MG63 (cell line): ENCODE results near the gene SLC16A9. TPM values are rescaled to one million over a fixed set of nuclear protein-coding genes. Genes with fewer than 3 reads are reported as not detected.
A peak's percentile ranks its signal among the peaks of the same experiment; 100 is the strongest.
"Not testable (repeated sequence)": the region's sequence is repeated elsewhere in the genome, so short reads cannot be mapped to it uniquely, and the experiment has no call there.

Source experiments
- DNase-seq: peaks from one replicate; pipeline ENCODE4 v3.0.0-alpha.2; 2020
- H3K27me3 ChIP-seq: fragments of 250-450 bp; sonication (Bioruptor Pico); 2 replicates; pipeline ENCODE4 v1.5.1; 2020; ENCODE audit warnings: mild to moderate bottlenecking, moderate library complexity
- H3K36me3 ChIP-seq: fragments of 250-450 bp; sonication (Bioruptor Pico); 2 replicates; pipeline ENCODE4 v1.5.1; 2020; ENCODE audit warnings: mild to moderate bottlenecking, moderate library complexity
- H3K4me3 ChIP-seq: fragments of 250-450 bp; sonication (Bioruptor Pico); 2 replicates; pipeline ENCODE4 v1.5.1; 2020; ENCODE audit warnings: mild to moderate bottlenecking, moderate library complexity
- H3K9me3 ChIP-seq: fragments of 250-450 bp; sonication (Bioruptor Pico); 2 replicates; pipeline ENCODE4 v1.5.1; 2020; ENCODE audit warnings: mild to moderate bottlenecking, moderate library complexity
- total RNA-seq: library from RNA; depleted of rRNA; stranded (reverse); fragments of >200 nt; shearing (Covaris generic); gene quantifications from 2 replicates; pipeline ENCODE4 v1.2.3, GENCODE V29; 2014; ENCODE audit warnings: low replicate concordance

Gene SLC16A9
- total RNA-seq, 1 experiment from 2014 or later = 1.4 TPM

GRCh38 chr10:59732849-59733248, 23.2 kb upstream of the SLC16A9 start:
- H3K36me3 ChIP-seq, H3K27me3 ChIP-seq, H3K9me3 ChIP-seq, H3K4me3 ChIP-seq, DNase-seq: not testable (repeated sequence)

- H3K27me3 ChIP-seq, H3K4me3 ChIP-seq, H3K36me3 ChIP-seq, DNase-seq, H3K9me3 ChIP-seq: not testable (repeated sequence)
These were observed 19.5 kb upstream of the SLC16A9 start for GRCh38 chr10:59729167-59729566.

- no peaks in the 10 kb centered on the region for H3K9me3 ChIP-seq
- no peak for DNase-seq
- H3K4me3 ChIP-seq = no peak overlapping the region
- no peaks in the 10 kb centered on the region for H3K27me3 ChIP-seq
- no peaks in the 10 kb centered on the region for H3K36me3 ChIP-seq
These were observed 14.7 kb upstream of the SLC16A9 start for GRCh38 chr10:59724098-59724938.

GRCh38 chr10:59720377-59720776, 10.7 kb upstream of the SLC16A9 start:
- Histone ChIP-seq H3K27me3 (no peaks in the 10 kb centered on the region; the same call in none of the 2 replicates), H3K4me3 (no peak overlapping the region), H3K36me3 (no peaks in the 10 kb centered on the region), H3K9me3 (no peaks in the 10 kb centered on the region)
- DNase-seq = no peak

GRCh38 chr10:59719374-59719773, 9.7 kb upstream of the SLC16A9 start:
- no peak for DNase-seq
- H3K4me3 ChIP-seq = no peak overlapping the region
- no peaks in the 10 kb centered on the region for H3K9me3 ChIP-seq
- H3K27me3 ChIP-seq = no peaks in the 10 kb centered on the region; the same call in none of the 2 replicates
- no peaks in the 10 kb centered on the region for H3K36me3 ChIP-seq

GRCh38 chr10:59718257-59718656, 8.6 kb upstream of the SLC16A9 start:
- Histone ChIP-seq H3K36me3 (no peaks in the 10 kb centered on the region), H3K27me3 (no peaks in the 10 kb centered on the region; the same call in none of the 2 replicates), H3K4me3 (no peak overlapping the region), H3K9me3 (no peaks in the 10 kb centered on the region)
- DNase-seq = no peak

GRCh38 chr10:59713196-59713821, 3.7 kb upstream of the SLC16A9 start:
- H3K36me3 ChIP-seq = no peaks in the 10 kb centered on the region

GRCh38 chr10:59711871-59712494, 2.3 kb upstream of the SLC16A9 start:
- Histone ChIP-seq H3K27me3 (peaks cover 3% of the 10 kb centered on the region), H3K4me3 (no peak overlapping the region), H3K9me3 (no peaks in the 10 kb centered on the region), H3K36me3 (no peaks in the 10 kb centered on the region)
- no peak for DNase-seq

More at GRCh38 chr10:59713196-59713821, 3.7 kb upstream of the SLC16A9 start:
- Histone ChIP-seq H3K27me3 (peaks cover 3% of the 10 kb centered on the region), H3K9me3 (no peaks in the 10 kb centered on the region), H3K4me3 (no peak overlapping the region)
- no peak for DNase-seq

GRCh38 chr10:59708816-59709394, 745 bp downstream of the SLC16A9 start:
- peaks cover 3% of the 10 kb centered on the region for H3K27me3 ChIP-seq
- H3K36me3 ChIP-seq = no peaks in the 10 kb centered on the region
- DNase-seq = peak; percentile 32
- no peaks in the 10 kb centered on the region for H3K9me3 ChIP-seq
- peak overlapping the region; percentile 58 for H3K4me3 ChIP-seq

- H3K27me3 ChIP-seq = peaks cover 3% of the 10 kb centered on the region
- no peak for DNase-seq
- no peaks in the 10 kb centered on the region for H3K9me3 ChIP-seq
- H3K4me3 ChIP-seq = no peak overlapping the region
- no peaks in the 10 kb centered on the region for H3K36me3 ChIP-seq
These were observed 2.5 kb downstream of the SLC16A9 start for GRCh38 chr10:59706851-59707797.

- no peak for DNase-seq
- no peaks in the 10 kb centered on the region for H3K36me3 ChIP-seq
- no peak overlapping the region for H3K4me3 ChIP-seq
- H3K27me3 ChIP-seq = no peaks in the 10 kb centered on the region; the same call in none of the 2 replicates
- H3K9me3 ChIP-seq = no peaks in the 10 kb centered on the region
These were observed 3.7 kb downstream of the SLC16A9 start for GRCh38 chr10:59705931-59706330.

- H3K4me3 ChIP-seq = no peak overlapping the region
- H3K27me3 ChIP-seq = no peaks in the 10 kb centered on the region; the same call in none of the 2 replicates
- H3K36me3 ChIP-seq = no peaks in the 10 kb centered on the region
- DNase-seq = no peak
- H3K9me3 ChIP-seq = no peaks in the 10 kb centered on the region
These were observed 5.0 kb downstream of the SLC16A9 start for GRCh38 chr10:59704630-59705029.

GRCh38 chr10:59702347-59702746, 7.3 kb downstream of the SLC16A9 start:
- H3K36me3 ChIP-seq = no peaks in the 10 kb centered on the region
- H3K27me3 ChIP-seq = no peaks in the 10 kb centered on the region
- H3K4me3 ChIP-seq = no peak overlapping the region
- no peak for DNase-seq
- H3K9me3 ChIP-seq = no peaks in the 10 kb centered on the region

- Histone ChIP-seq H3K4me3 (no peak overlapping the region), H3K36me3 (no peaks in the 10 kb centered on the region), H3K9me3 (no peaks in the 10 kb centered on the region), H3K27me3 (no peaks in the 10 kb centered on the region)
- no peak for DNase-seq
These were observed 8.9 kb downstream of the SLC16A9 start for GRCh38 chr10:59700709-59701108.

GRCh38 chr10:59698326-59698725, 11.3 kb downstream of the SLC16A9 start:
- no peaks in the 10 kb centered on the region for H3K36me3 ChIP-seq
- no peaks in the 10 kb centered on the region for H3K27me3 ChIP-seq
- no peaks in the 10 kb centered on the region for H3K9me3 ChIP-seq
- no peak overlapping the region for H3K4me3 ChIP-seq
- no peak for DNase-seq

GRCh38 chr10:59695637-59696036, 14.0 kb downstream of the SLC16A9 start:
- no peaks in the 10 kb centered on the region for H3K9me3 ChIP-seq
- no peak for DNase-seq
- H3K4me3 ChIP-seq = no peak overlapping the region
- H3K27me3 ChIP-seq = no peaks in the 10 kb centered on the region
- no peaks in the 10 kb centered on the region for H3K36me3 ChIP-seq
